Heart left ventricle (tissue), 13 donors: ENCODE data around the gene CLPTM1L.

ENCODE experiments used
- POLR2A ChIP-seq, 2 donors: fragments of 450-650 bp; IDR thresholded peaks; one replicate each; pipeline ENCODE4 v1.6.1; 2017; ENCODE audit warnings: antibody characterized with exemption in 2 of 2, mild to moderate bottlenecking in 2 of 2, moderate library complexity in 2 of 2
- TF ChIP-seq, protein P1 (sequence below), 12 donors: fragments of 200-600 bp; sonication (generic) in 4 of 12; IDR thresholded peaks; one replicate each; pipeline versions ENCODE4 v1.5.0 to v1.8.0; 2018 to 2022; ENCODE audit warnings: antibody characterized with exemption in 12 of 12, mild to moderate bottlenecking in 5 of 12
- donor health status: ischemic (EF 13 %, LVEDD 7.1; RV severe dilation, severe dysfunction).
- donor health status: DM: no; HTN: yes; CAD: no.
- donor health status: DM: no; HTN: no; CAD: no.
- donor health status: ischemic (EF 25% LVEDD 6.9; RV normal size, moderate dysfunction).
- donor health status: ischemic (EF 25% LVEDD 5.7; RV mildly dilated, moderate dysfunction).
- donor health status: ischemic (EF 35%, LVEDD 5.7; RV mildly dilated, moderate dysfunction).
- donor health status: nonischemic (EF 11% LVEDD 7.7; RV severe dilation, severe dysfunction).
- donor health status: DM: yes; HTN: yes; CAD: no.
- donor health status: PGD.
- donor health status: ischemic (EF 29% LVEDD 5.4; RV normal size, mild dysfunction).
- donor health status: nonischemic (EF 23%, LVEDD 6.1; RV moderate dilation, normal function).

DNA sequence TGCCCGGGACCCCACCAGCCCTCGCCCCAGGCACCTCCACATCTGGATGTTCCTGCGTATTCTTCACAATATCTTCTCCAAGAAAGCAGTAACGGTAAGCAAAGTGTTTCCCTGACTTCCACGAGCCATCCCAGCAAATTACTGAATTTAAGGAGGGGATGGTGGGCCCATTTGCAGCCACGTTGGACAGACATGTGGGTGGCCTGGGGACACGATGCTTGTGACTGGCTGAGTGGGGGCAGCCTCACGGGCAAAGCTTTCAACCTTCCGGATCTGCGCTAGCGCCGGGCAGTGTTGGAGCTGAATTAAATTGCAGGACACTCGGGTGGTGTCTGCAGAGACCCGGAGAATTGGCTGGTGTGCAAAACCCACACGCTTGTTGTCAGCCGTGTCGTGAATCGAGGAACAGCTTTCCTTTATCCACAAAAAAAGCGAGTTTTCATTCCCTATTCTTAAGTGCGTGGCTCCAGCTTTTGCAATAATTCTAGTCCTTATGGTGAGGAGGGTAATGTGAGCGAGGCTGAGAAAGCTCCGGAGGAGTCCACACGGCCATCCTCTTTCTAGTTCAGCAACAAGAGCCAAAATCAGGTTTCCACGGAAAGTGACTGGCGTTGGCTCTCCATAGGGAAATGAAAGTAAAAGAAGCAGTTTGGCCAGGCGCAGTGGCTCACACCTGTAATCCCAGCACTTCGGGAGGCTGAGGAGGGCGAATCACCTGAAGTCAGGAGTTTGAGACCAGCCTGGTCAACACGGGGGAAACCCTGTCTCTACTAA is 17.5 kb upstream of the CLPTM1L start:
- TF ChIP-seq, protein P1, sequence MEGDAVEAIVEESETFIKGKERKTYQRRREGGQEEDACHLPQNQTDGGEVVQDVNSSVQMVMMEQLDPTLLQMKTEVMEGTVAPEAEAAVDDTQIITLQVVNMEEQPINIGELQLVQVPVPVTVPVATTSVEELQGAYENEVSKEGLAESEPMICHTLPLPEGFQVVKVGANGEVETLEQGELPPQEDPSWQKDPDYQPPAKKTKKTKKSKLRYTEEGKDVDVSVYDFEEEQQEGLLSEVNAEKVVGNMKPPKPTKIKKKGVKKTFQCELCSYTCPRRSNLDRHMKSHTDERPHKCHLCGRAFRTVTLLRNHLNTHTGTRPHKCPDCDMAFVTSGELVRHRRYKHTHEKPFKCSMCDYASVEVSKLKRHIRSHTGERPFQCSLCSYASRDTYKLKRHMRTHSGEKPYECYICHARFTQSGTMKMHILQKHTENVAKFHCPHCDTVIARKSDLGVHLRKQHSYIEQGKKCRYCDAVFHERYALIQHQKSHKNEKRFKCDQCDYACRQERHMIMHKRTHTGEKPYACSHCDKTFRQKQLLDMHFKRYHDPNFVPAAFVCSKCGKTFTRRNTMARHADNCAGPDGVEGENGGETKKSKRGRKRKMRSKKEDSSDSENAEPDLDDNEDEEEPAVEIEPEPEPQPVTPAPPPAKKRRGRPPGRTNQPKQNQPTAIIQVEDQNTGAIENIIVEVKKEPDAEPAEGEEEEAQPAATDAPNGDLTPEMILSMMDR (IDR thresholded peaks at IDR 0.05) = no peak
- no peak for TF ChIP-seq POLR2A (IDR thresholded peaks at IDR 0.05)
